HG03060 (cell line): Measurements from ENCODE around the gene TMPRSS7.

Source experiments
- ATAC-seq: cut with Tn5 transposase; IDR thresholded peaks from one replicate; pipeline ENCODE4 v1.9.1; 2021; ENCODE audit warnings: low read depth, moderate number of reproducible peaks; ENCODE audit not compliant: unreplicated experiment

The TMPRSS7 gene

GRCh38 chr3:112124907-112125607 is 90.5 kb downstream of the TMPRSS7 start:
- no peak for ATAC-seq

- ATAC-seq, result no peak
These were observed 92.0 kb downstream of the TMPRSS7 start for GRCh38 chr3:112126511-112126911.

- no peak for ATAC-seq
These were observed 93.3 kb downstream of the TMPRSS7 start for GRCh38 chr3:112127522-112128494.

- peak; percentile 36 for ATAC-seq
These were observed 94.5 kb downstream of the TMPRSS7 start for GRCh38 chr3:112128843-112129727.

GRCh38 chr3:112129925-112130637 is 95.5 kb downstream of the TMPRSS7 start:
- no peak for ATAC-seq

GRCh38 chr3:112130638-112130993 is 96.1 kb downstream of the TMPRSS7 start:
- ATAC-seq, result no peak
